GM12878 (cell line): ENCODE results near the gene CYP1B1.

ENCODE experiments used
- ATF3 ChIP-seq: IDR thresholded peaks from 2 replicates; pipeline ENCODE4 v1.6.1; 2011; ENCODE audit warnings: low read depth, mild to moderate bottlenecking, low read length, moderate library complexity, borderline replicate concordance; ENCODE audit errors: extremely low read depth
- CTCF ChIP-seq, 3 experiments: IDR thresholded peaks in 2 of 3; conservative IDR thresholded peaks in 1 of 3; 2 replicates each; pipeline ENCODE4 v1.5.1; 2011; ENCODE audit warnings: low read depth in 3 of 3, low read length in 3 of 3, mild to moderate bottlenecking in 3 of 3, control low read depth in 2 of 3, moderate library complexity in 2 of 3, inconsistent platforms in 1 of 3, mixed read lengths in 1 of 3; ENCODE audit not compliant: control insufficient read depth in 2 of 3, insufficient read depth in 1 of 3; ENCODE audit errors: extremely low read depth in 1 of 3
- ETV6 ChIP-seq, 2 experiments: fragments of 450-650 bp in 1 of 2; IDR thresholded peaks in 1 of 2; conservative IDR thresholded peaks in 1 of 2; 2 replicates each; pipeline ENCODE4 v1.6.1; 2014; ENCODE audit warnings: antibody characterized with exemption in 1 of 2, borderline replicate concordance in 1 of 2, low read depth in 1 of 2, mild to moderate bottlenecking in 1 of 2, moderate library complexity in 1 of 2
- EZH2 ChIP-seq: IDR thresholded peaks from 2 replicates; pipeline ENCODE4 v1.6.1; 2012; ENCODE audit warnings: low read depth, mild to moderate bottlenecking, control low read depth, inconsistent platforms, low read length, borderline replicate concordance; ENCODE audit not compliant: control insufficient read depth
- JUNB ChIP-seq: IDR thresholded peaks from 2 replicates; pipeline ENCODE4 v1.6.1; 2016; ENCODE audit warnings: antibody characterized with exemption, mild to moderate bottlenecking
- JUND ChIP-seq: IDR thresholded peaks from 2 replicates; pipeline ENCODE4 v1.6.1; 2012; ENCODE audit warnings: low read depth, mild to moderate bottlenecking, low read length, improper control_type of control experiment, moderate library complexity
- MAX ChIP-seq: IDR thresholded peaks from 2 replicates; pipeline ENCODE4 v1.6.1; 2012; ENCODE audit warnings: low read depth, low read length, improper control_type of control experiment
- NR2C2 ChIP-seq: IDR thresholded peaks from 2 replicates; pipeline ENCODE4 v1.6.1; 2011; ENCODE audit warnings: borderline replicate concordance, low read depth; ENCODE audit not compliant: control insufficient read depth, insufficient read length
- POLR2A ChIP-seq: IDR thresholded peaks from 2 replicates; pipeline ENCODE4 v1.6.1; 2011; ENCODE audit warnings: low read depth, mild to moderate bottlenecking, low read length
- STAT1 ChIP-seq: fragments of 450-650 bp; conservative IDR thresholded peaks from 2 replicates; pipeline ENCODE4 v1.6.1; 2014; ENCODE audit warnings: antibody characterized with exemption, mild to moderate bottlenecking
- SUPT20H ChIP-seq: IDR thresholded peaks from 2 replicates; pipeline ENCODE4 v1.6.1; 2011; ENCODE audit warnings: low read depth, mild to moderate bottlenecking, low read length, moderate library complexity, borderline replicate concordance; ENCODE audit not compliant: control insufficient read depth
- ZNF384 ChIP-seq: IDR thresholded peaks from 2 replicates; pipeline ENCODE4 v1.6.1; 2012; ENCODE audit warnings: low read depth, mild to moderate bottlenecking, low read length, improper control_type of control experiment, borderline replicate concordance
- ZZZ3 ChIP-seq: IDR thresholded peaks from 2 replicates; pipeline ENCODE4 v1.6.1; 2011; ENCODE audit warnings: low read depth; ENCODE audit not compliant: control insufficient read depth, insufficient read length

- TF ChIP-seq ATF3 = no peak
- TF ChIP-seq MAX = no peak
- no peak for TF ChIP-seq ZZZ3
- no peak for TF ChIP-seq CTCF (IDR thresholded peaks at IDR 0.05 in 2 of 3, conservative IDR thresholded peaks at IDR 0.05 in 1 of 3; ENCODE audit: control insufficient read depth in 2 of 3, extremely low read depth in 1 of 3, insufficient read depth in 1 of 3, low read depth in 3 of 3, low read length in 3 of 3)
- no peak for TF ChIP-seq POLR2A
- TF ChIP-seq EZH2 = no peak
- TF ChIP-seq SUPT20H = no peak
- TF ChIP-seq NR2C2 = no peak
- TF ChIP-seq JUND = no peak
- TF ChIP-seq ZNF384 = no peak
- TF ChIP-seq ETV6 (conservative IDR thresholded peaks at IDR 0.05 in 1 of 2, IDR thresholded peaks at IDR 0.05 in 1 of 2; ENCODE audit: borderline replicate concordance in 1 of 2, low read depth in 1 of 2) = no peak
- TF ChIP-seq JUNB = no peak
- TF ChIP-seq STAT1 = no peak
Observed at GRCh38 chr2:38057651-38058410, 18.1 kb downstream of the CYP1B1 start.
